NCI-H526 treated with DMSO at 0.1 percent for 48 hours (cell line): Measurements from ENCODE around the gene HOXA7.
A peak's percentile ranks its signal among the peaks of the same experiment; 100 is the strongest.

ENCODE experiments used
- DNase-seq: peaks from one replicate; lab custom pipeline; 2025; lab: John Stamatoyannopoulos, UW

Gene HOXA7

GRCh38 chr7:27133409-27134231 is 22.9 kb downstream of the HOXA7 start:
- DNase-seq = peak; percentile 98

DNA sequence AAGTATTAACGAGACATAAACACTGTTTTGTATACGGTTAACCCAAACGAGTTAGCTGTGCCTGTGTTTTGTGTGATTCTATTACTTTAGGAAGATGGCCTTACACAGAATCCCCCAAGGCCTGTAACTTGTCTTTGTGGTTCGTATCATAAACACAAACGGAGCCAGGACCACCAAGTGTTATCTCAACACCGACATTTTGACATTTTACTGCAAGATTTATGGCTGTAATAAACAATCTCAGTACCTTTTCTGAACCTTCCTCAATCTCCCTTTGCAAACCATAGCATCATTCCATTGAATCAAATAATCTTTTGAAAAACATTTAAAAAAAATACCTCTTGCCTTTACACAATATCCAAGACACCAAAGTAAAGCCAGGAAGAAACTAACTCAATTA is 23.5 kb downstream of the HOXA7 start:
- DNase-seq = no peak

GRCh38 chr7:27132214-27132613 is 24.3 kb downstream of the HOXA7 start:
- DNase-seq = no peak

DNA sequence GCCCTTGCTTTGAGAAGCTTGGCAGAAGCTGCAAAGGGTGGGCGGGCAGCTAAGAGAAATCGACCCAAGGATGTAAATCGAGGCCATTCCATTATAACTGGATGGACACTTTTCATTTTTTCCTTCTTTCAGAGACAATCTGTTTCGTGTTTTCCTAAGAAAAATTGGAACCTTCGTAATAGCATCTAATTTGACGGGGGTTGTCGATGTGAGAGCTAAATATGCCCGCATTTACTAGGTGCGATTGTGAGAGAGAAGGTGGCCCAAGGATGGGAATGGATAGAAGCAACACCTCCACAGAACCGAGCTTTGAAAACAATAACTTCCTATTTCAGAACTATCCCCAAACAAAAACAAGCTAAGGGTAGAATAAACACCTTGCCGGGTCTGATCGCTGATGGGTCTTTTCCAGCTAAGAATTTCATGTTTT is 25.1 kb downstream of the HOXA7 start:
- DNase-seq = no peak

DNA sequence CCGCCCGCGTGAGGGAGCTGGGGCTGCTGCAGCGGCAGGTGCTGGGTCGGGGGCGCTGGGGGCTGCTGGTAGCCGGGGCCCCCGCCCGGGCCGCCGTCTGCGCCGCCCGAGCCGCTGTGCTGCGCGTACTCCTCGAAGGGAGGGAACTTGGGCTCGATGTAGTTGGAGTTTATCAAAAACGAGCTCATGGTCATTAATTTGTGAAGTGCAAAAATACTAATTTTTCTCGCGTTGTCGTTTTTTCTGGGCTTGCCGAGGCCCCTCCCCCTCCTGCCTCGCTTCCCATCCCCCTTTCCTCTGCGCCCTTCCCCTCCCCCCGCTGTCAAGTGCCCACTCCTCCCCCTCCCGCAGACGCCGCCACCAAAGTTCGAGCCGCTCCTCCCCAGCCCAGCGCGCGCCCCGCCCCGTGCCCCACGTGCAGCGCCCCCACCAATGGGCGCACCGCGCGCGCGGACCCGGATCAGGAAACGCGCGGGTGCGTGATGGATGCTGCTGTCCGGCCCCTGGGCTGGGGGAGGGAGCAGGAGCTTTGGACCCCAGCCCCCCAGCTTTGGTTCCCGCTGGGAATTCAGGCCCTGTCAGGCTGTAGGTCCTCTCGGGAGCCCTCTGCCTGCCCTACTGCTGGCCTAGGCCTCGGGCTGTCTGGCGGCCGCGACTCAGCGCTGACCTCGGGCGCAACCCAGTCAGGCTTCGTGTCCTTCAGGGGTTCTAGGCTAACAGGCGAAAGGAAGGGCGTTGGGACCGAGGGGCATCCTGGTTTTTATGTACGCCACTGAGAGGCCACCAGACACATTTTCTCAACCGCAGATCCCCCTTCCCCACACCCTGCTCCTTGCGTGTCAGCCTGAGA is 25.7 kb downstream of the HOXA7 start, which contains the start of gene HOXA4:
Gene HOXA4, minus strand, starts transcription at position 218 of the 850 bp plus-strand sequence. Its CDS starts 24 bp downstream, at position 194.
- no peak for DNase-seq

- no peak for DNase-seq
Measured at GRCh38 chr7:27129729-27130539, 26.5 kb downstream of the HOXA7 start.

GRCh38 chr7:27128776-27129728 is 27.4 kb downstream of the HOXA7 start:
- DNase-seq = no peak

- no peak for DNase-seq
Measured at GRCh38 chr7:27128034-27128433, 28.4 kb downstream of the HOXA7 start.

- no peak for DNase-seq
Measured at GRCh38 chr7:27126596-27127327, 29.7 kb downstream of the HOXA7 start.

DNA sequence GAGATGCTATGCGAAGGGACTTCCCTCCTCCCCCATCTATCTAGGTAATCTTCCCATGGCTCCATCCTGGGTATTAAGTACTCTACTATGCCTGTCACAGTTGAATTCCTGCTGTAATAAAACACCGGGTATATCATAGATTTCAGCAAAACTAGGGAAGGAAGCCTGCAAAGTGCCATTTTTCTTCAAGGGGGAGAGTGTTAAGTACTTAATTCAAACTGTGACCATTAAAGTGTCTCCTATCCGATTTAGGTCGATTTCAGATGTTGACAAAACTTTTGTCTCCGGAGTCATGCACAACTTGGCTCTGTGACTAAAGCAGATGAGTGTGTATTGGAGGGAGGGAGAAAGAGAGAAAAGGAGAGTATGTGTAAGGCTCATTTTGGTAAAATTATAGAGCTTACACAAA is 30.5 kb downstream of the HOXA7 start:
- no peak for DNase-seq

GRCh38 chr7:27124902-27125689 is 31.4 kb downstream of the HOXA7 start:
- DNase-seq = no peak

DNA sequence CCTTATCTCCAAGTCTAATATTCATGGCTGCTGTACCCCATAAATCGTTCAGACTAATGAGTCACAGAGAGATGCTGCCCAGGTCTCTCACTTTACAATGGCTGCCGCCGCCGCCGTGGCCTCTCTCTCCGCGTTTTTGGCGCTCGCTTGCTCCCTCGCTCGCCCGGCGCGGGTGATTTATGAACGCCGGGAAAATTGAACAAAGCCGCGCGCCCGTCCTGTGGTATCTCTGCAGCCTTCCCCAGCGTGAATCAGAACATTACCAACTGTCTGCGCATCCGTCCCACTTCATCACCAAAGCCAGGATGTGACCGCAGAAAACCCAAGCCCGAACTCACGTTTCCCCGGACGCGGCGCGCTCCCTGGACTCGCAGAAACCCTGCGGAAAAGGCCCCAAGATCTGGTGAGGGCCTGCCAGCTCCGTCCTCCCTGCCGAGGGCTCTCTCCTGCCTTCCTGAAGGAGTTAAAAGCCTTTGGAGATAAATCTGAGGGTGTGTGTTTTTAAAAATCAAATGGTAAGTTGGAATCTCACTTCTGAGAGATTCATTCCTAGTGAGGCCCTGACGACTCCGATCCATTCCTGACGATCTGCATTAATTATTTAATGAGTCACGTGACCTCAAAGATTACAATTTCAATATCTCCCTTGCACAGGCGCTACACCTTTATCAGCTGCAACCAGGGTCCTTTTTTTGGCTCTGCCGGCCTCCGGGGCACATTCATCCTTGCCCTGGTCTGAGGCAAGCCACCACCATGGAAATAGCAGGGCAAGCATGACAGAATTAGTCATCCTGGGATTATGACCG is 32.2 kb downstream of the HOXA7 start:
- no peak for DNase-seq

DNA sequence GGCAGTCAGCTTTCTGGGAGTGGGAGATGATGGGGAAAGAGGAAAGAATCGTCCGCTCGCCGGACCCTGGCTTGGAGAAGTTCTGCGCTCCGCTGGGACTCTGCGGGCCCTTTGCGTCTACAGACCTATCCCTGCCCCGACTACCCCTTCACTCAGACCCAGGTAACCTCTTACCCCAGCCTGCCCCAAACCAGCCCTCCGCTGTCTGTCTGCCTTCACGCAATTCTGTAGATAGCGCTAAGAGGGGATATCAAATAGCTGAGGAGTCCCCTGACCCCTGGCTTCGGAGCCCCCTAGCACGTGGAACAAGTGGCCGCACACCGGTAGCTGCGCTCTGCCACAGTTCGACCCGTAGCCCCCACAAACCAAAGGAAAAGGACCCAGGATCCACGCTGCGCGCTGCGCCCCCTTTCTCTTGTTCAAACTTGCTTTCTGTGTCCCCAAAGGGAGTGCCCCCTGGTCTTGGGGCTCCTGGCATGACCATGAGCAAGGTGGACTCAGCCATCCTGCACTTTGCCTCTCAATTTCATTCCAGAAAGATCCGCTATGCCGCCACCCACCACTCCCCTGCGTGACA is 32.9 kb downstream of the HOXA7 start:
- DNase-seq = no peak

DNA sequence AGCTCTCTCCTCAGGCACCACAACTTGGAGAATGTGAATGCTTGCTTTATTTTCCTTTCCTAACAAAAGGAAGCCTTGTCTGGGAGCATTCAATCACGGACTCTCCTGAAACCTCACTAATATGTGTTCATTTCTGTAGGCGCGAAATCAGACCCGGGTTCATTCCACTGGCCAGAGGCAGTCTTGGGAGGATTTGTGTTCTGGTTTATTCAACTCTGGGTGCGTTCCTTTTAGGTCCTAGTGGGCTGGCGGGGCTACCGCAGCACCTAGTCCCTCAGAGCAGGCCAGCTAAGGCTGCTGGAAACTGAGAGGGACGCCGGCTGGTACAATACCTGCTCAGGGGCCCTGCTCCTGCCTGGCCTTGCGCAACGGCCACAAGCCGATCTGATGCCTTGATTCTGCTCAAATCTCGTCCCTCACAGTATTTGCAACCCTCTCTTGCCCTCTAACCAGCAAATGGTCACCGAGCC is 33.4 kb downstream of the HOXA7 start:
- no peak for DNase-seq

DNA sequence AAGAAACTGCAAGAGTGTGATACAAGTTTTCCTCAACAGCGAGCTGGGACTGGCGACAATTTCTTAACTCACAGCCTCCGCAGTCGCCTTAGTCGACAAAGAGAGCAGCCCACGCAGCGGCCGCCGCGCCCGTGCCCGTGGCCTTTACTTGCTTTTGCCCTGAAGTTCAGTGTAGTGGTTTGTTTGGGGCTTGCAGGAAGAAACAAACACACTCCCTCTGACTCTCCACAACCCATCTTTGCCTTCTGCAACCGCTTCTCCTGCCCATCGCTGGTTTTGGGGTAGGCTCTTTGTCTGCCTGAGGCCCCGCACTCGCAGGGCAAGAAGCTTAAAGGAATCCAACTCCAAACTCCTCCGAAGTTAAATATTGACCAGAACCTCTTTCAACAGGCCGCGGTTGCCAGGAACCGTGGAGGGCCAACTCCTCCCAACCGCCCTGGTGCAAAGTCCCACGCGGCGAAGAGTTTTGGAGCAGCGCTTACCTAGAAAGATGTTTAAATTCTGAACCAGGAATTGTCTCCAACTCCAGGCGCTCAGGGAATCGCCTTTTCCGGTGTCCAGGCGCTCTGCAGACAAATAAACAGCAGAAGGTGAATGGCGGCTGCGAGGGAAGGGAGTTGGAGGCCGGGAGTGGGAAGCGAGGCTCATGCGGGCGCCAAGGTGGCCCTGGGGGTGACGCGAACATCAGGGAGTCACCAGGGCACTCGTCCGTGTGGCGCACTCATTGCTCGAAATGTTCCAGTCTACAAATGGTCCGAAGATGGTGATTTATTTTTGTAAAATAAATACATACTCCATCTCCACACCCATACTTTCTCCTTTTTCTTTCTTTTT is 34.2 kb downstream of the HOXA7 start:
- DNase-seq = no peak

DNA sequence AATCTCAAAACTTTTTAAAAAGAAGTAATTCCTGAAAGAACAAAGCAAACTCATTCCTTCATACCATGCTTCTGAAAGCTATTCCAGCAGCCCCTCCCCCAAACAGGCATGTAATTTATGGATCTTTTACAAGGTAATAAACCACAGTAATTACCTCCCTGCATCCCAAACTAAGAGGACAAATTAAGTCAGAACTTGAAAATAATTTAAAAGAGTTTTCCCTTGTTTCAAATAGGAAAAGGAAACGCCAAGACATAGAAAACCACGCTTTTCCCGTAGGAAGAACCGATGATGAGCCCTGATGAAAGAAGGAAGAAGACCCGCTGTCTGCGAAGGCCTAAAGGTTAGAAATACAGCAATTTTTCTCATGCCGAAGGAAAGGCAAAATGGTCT is 34.8 kb downstream of the HOXA7 start:
- no peak for DNase-seq

- DNase-seq = no peak
Measured at GRCh38 chr7:27119412-27119911, 37.0 kb downstream of the HOXA7 start.
